H54 (cell line): Measurements from ENCODE around the gene ESD.
"Not testable (repeated sequence)": the region's sequence is repeated elsewhere in the genome, so short reads cannot be mapped to it uniquely, and the experiment has no call there.

Experiments used
- DNase-seq: peaks from one replicate; pipeline ENCODE4 v3.0.0; 2011; ENCODE audit warnings: low spot score, mixed read lengths; ENCODE audit not compliant: insufficient read length
- FAIRE-seq: peaks from 3 replicates; lab custom pipeline; 2011; peaks lifted over from hg19 to GRCh38; lab: Jason Lieb, UNC
- POLR2A ChIP-seq: IDR thresholded peaks from 2 replicates; pipeline ENCODE4 v1.6.1; 2011; ENCODE audit warnings: low read depth, mild to moderate bottlenecking, low read length

ESD gene, protein sequence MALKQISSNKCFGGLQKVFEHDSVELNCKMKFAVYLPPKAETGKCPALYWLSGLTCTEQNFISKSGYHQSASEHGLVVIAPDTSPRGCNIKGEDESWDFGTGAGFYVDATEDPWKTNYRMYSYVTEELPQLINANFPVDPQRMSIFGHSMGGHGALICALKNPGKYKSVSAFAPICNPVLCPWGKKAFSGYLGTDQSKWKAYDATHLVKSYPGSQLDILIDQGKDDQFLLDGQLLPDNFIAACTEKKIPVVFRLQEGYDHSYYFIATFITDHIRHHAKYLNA

DNA sequence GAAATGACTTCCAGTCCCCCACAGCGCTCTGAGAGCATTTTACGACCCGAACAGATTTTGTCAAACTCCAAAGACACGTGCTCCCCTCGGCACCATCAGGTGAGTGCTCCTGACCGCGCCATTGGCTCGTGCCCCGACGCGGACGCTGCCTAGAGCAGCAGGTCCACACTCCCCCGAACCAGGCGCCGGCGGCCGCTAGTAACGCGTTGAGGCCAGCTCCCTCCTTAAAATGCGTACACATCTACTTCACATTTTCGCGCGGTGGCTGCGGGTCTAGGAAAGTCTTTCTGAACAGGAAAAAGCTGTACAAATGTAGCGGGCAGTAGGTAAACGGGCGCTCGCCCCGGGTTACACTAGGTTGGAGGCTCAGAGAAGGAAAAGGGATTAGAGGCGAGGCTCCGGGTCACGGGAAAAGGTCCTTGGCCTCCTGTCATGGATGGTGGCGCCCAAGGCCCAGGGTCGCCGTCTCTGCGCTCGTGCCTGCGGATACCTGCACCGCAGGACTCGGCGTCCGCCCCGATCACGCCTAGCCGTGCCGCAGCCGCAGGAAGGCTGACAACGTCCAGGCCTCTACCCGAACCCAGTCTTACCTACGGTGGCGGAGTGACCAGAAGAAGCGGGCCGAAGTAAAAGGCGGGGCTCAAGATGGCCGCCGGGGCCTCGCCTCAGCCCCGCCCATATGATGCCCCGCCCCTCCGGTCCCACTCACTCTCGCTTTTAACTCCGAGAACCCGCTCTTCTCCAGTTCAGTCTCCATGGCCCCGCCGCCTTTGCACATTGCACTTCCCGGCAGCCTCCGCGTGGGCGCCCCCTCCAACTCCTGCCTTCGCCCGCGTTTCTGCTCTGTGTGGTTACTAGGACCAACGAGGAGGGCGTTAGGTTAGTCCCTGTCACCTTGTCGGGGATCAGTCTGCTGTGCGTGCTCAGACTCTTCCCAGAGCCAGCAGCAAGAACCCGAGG lies at the start of gene ESD:
ESD (minus strand) TSS at position 647 of the 960 bp plus-strand sequence. CDS start 5,748 bp downstream, outside the sequence.
- peak; percentile 60 for DNase-seq
- peak; percentile 72 for FAIRE-seq
- peak; percentile 71 for TF ChIP-seq POLR2A

DNA sequence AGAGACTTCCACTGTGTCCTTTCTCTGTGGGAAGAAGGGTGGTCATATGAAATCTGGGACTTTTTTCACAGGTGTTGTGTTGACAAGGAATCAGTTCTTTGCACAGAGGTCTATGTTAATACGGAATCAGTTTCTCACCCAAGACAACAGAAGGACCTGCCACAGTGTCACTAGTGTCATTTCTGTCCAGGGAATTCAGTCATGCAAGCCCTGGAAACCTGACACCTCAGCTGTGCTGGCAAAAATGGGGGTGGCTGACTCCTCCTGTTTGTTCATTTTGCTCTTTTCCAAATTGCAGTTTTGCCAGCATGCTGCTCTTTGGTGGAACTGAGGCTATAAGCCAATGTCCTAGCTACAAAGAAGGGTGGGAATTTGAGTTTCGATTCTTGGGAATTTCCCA lies 49.8 kb upstream of the ESD start:
- no peak for FAIRE-seq
- no peak for TF ChIP-seq POLR2A

DNA sequence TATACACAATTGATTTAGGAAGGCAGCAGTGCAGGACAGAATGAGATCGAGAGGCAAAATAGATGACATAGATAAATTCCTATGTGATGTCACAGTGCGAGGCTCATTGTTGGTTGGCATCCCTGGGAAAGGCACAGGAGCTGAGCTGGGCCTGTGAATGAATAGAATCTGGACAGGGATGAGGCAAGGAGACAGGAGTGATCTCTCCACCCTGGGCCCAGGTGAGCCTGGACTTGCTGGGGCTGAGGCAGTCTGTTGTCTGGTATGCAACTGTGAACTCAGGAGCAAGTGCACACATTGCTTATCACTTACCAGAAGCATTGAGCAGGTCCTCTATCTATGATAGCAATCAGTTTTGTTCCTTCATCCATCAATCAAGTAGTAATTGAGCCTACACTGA lies 48.2 kb upstream of the ESD start:
- DNase-seq: no peak
- no peak for TF ChIP-seq POLR2A
- FAIRE-seq: no peak

More for the DNA sequence above, 49.8 kb upstream of the ESD start:
- no peak for DNase-seq

DNA sequence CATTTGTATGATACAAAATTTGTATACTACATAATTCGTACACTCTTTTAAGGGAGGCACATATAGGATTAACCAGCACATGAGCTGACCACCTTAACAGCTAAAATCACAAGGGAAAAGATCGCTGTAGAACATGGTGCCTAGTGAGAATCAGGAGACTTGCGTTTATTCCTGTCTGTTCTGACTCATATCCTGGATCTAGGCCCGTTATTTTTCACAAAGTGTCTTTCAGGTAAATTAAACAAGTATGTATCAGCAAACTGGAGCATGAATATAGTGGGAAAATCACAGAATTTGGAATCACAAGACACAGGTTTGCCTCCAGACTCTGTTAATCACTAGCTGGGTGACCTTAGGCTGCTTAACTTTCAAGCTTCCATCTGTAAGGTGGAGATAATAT lies 47.5 kb upstream of the ESD start:
- TF ChIP-seq POLR2A: no peak
- FAIRE-seq: no peak
- DNase-seq: no peak

DNA sequence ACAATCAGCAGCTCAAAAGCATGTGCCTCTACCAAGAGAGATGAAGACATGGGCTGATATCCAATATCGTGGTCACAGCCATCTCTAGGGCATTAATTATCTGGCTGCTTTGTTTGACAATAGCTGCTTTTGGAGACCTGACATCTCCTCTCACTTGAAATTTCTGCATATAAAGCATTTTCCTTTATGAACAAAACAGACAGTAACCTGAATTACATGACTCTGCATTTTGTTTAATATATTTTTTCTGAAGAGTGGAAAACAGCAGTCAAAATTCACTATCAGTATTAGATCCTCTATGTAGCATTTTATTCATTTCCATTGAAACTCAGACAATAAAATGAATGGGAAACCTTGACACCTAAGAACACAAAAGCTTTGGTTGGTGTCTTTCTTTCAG lies 42.4 kb upstream of the ESD start:
- FAIRE-seq: no peak
- DNase-seq: no peak
- no peak for TF ChIP-seq POLR2A

DNA sequence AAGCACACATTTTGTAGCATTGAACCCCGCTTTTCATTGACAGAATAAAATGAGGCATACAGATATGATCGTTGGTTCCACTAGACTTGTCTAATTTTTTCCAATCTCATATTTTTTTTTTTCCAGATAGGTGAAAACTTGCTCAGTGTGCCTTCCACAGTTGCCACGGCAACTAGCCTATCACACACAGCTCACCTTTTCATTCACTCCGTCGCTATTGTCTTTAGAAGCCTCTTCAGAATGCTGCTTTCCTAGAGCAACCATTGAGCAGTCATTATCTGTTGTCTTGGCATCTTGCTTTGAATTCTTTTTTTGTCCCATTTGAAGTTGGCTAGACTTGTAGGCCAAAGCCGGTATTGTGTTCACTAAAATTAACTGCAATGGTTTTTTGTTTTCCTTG lies 37.7 kb upstream of the ESD start:
- TF ChIP-seq POLR2A: no peak
- FAIRE-seq (no peak), DNase-seq (no peak)

DNA sequence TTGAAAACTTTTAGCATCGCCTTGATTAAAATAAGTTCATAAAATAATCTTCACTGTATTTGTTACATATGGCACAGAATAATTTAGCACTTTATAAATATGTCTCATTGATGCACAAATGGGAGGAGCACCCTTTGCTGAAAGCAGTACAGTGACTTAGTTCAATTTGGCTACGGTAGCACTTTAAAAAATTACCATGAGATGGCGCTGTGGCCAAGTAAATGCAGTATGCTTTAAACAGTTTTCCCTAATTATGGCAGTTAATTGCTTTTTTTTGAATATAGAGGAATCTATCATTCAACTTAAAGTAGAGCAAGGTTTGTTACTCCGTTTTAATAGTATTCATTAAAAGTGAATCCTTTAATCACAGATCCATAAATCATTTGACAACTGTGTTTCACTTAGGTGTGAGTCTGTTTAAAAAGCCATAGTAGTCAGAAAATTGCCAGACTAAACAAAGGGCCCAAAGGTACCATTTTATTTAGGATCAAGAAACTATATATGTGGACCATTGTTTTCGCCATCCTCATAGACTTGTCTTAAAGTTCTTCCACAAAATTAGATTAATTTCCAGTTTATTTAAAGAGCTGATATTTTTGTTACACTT lies 34.7 kb upstream of the ESD start:
- DNase-seq: no peak
- peak; percentile 23 for FAIRE-seq
- no peak for TF ChIP-seq POLR2A

DNA sequence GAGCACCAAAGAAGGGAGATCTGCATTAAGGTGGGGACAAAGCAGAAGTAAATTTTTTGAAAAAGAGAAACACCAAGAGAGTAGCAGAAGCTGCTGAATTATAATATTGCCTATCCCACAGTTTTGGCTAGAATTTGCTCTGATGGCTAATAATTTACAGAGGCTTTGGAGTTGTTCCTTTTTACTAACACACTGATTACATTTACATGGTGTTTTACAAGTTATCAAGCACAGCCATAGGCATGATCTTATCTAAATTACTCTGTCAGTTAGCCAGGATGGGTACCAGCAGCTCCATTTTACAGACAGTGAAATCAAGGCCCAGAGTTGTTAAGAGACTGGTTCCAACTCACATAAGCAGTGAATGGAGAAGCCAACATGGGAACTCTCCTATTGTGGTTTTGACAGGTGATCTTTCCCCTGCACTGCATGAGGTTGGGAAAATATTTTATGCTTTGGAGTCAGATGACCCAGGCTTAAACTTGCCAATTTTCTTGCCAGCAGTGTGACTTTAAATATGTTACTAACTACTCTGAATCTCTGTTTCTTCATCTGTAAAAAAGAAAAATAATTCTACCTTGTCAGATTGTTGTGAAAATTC lies 33.5 kb upstream of the ESD start:
- DNase-seq (no peak), FAIRE-seq (no peak)
- TF ChIP-seq POLR2A: no peak

DNA sequence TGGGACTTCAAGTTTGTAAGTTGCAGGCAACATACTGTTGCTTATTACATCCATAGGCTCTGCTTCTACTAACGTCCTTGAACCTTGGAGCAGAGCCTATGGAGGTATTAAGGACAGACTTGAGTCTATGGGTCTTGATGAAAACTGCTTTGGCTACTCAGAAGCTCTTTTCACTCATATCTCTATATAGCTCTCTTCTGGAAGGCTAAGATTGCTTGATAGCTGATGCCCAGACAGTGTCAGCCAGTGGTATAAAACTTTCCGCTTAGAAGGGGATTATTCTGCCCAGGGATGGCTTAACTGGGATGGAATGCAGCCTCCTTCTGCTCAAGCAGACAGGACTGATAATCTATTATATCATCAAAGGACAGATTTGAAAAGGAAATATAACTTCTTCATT lies 25.6 kb upstream of the ESD start:
- FAIRE-seq: no peak
- no peak for TF ChIP-seq POLR2A
- DNase-seq: no peak

DNA sequence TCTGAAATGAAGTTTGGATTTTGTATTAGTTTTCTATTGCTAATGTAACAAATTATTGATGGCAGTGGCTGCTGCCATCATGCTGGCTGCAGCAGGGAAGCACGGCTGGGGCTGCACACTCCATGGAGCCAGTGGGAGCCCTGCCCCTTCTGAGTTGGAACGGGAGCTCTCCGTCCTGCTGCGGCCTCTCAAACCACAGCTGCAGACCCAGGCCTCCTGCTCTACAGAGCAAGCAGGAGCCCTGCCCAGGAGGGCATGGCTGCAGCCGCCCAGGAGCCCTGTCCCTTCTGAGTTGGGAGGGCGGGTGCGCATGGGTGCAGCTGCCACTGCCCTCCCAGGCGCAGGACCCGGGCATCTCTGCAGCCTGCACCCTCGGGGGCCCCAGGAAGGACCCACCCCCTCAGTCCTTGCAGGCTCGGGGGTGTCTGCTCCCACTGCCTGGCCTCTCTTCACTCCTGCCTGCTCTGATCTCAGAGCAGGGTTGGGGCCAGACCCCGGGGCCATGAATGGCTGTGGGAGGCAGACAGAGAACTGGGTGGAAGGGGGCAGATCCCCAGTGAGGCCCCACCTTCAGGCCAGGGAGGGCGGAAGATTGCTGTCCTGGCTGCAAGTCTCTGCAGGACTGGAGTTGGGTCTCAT lies 21.0 kb upstream of the ESD start:
- FAIRE-seq (no peak), DNase-seq (no peak)
- TF ChIP-seq POLR2A: no peak

DNA sequence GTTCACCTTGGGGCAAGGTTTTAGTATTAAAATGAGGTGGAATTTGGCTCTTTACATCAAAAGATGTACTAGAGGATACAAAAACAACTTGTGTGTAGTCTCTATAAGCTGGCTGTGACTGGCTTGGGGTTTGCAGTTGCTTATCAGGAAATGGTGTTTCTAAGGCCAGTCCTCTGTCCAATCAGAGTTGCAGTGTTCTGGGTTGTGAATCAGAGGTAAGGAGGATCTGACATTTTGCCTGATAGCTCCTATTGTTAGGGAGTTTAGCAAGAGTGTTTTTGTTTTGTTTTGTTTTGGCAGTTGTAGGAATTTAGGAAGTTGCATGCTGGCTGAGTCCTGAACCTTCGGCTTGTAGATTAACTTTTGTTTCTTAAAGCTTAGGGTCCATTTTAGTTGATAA lies 20.1 kb upstream of the ESD start:
- FAIRE-seq (no peak), DNase-seq (no peak)
- no peak for TF ChIP-seq POLR2A

DNA sequence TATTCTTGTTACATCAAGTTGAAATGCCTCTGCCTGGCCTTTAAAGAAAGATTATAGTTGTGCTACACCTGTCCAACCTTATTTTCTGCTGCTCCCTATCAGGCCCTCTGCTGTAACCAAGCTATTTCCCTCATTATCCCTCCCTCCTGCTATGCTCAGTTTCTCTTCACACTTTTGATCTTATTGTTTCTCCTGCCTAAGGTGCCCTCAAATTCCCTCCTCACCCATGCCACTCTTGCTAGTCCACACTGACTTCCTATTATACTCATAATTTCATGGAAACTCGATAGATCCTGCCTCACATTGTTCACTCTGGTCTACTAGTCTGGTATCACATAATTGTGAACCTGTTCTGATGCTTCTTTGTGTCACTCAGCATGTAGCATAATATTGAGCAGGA lies 19.4 kb upstream of the ESD start:
- DNase-seq: no peak
- TF ChIP-seq POLR2A: no peak
- FAIRE-seq: no peak

DNA sequence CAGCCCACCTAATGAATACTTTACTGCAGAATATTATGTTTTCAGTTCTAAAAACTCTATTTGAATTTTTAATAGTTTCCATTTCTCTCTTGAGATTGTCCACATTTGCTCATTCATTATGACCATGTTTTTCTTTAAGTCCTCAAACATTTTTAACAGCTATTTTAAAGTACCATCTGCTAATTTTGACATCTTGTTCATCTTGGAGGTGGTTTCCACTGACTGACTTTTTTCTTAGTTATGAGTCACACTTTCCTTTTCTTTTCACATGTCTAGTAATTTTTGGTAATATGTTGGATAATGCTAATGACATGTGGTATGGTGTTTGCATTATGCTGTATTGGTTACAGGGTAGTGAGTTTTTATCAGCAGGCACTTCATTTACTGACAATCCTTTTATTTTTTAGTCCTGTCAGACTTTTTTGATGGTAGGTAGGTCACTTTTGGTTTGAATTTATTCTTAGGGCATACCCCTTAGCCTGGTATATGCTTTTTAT lies 15.4 kb upstream of the ESD start:
- DNase-seq: no peak
- no peak for FAIRE-seq
- TF ChIP-seq POLR2A: no peak

DNA sequence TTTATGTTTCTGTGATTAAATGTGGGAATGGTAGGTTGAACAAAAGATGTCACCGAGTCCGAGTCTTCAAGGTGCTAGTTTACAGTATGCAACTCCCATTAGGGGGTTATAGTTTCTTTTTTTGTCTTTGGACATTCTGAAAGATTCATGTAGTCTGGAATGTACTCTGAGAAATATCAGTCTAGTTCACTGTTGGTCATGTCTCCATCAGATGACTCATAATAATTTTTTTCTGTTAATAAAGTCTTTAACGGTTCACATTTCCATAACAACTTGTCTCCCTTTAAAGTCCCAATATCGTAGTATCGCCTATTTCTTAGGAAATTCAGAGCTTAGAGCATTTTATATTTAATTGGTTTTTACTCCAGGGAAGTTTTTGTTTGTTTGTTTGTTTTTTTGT lies 13.5 kb upstream of the ESD start:
- FAIRE-seq (no peak), DNase-seq (no peak)
- TF ChIP-seq POLR2A: no peak

DNA sequence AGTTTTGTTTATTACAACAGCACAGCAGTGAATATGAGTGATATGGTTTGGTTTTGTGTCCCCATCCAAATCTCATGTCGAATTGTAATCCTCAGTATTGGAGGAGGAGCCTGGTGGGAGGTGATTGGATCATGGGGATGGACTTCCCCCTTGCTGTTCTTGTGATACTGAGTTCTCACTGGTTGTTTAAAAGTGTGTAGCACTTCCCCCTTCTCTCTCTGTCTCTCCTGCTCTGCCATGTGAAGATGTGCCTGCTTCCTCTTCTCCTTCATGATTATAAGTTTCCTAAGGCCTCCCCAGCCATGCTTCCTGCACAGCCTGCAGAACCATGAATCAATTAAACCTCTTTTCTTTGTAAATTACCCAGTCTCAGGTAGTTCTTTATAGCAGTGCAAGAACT lies 8.0 kb upstream of the ESD start:
- DNase-seq, FAIRE-seq: not testable (repeated sequence)
